Mesendoderm (in vitro differentiated cells): ENCODE data around the gene EIF3M.

Experiments
- DNase-seq: peaks from one replicate; pipeline ENCODE4 v3.0.0; 2013
- H2AK5ac ChIP-seq: 2 replicates; pipeline ENCODE4 v1.6.1; 2013; ENCODE audit warnings: low read length, inconsistent platforms
- H2BK120ac ChIP-seq: 2 replicates; pipeline ENCODE4 v1.6.1; 2013; ENCODE audit warnings: low read depth, mild to moderate bottlenecking, low read length, moderate library complexity, mixed read lengths
- H2BK15ac ChIP-seq: replicated peaks from 2 replicates; pipeline ENCODE4 v1.6.1; 2013; ENCODE audit warnings: low read depth, mild to moderate bottlenecking, moderate library complexity
- H2BK5ac ChIP-seq: 2 replicates; pipeline ENCODE4 v1.6.1; 2013; ENCODE audit warnings: low read length, inconsistent platforms
- H3K18ac ChIP-seq: 2 replicates; pipeline ENCODE4 v1.6.1; 2013; ENCODE audit warnings: mild to moderate bottlenecking, low read length, mixed read lengths
- H3K23ac ChIP-seq: one replicate; pipeline ENCODE4 v1.6.1; 2013; ENCODE audit warnings: low read length
- H3K27ac ChIP-seq: 2 replicates; pipeline ENCODE4 v1.5.1; 2013; ENCODE audit warnings: low read depth, mild to moderate bottlenecking, inconsistent platforms, low read length, moderate library complexity
- H3K27me3 ChIP-seq: 2 replicates; pipeline ENCODE4 v1.6.1; 2013; ENCODE audit warnings: low read length, control low read depth, mild to moderate bottlenecking, inconsistent platforms; ENCODE audit not compliant: insufficient read depth, poor library complexity
- H3K36me3 ChIP-seq: 2 replicates; pipeline ENCODE4 v1.6.1; 2013; ENCODE audit warnings: low read length, inconsistent platforms; ENCODE audit not compliant: control insufficient read depth, insufficient read depth
- H3K4ac ChIP-seq: one replicate; pipeline ENCODE4 v1.6.1; 2013; ENCODE audit warnings: low read depth, mild to moderate bottlenecking, low read length, moderate library complexity
- H3K4me1 ChIP-seq: 2 replicates; pipeline ENCODE4 v1.6.1; 2013; ENCODE audit warnings: low read depth, low read length, inconsistent platforms; ENCODE audit not compliant: control insufficient read depth
- H3K4me2 ChIP-seq: 2 replicates; pipeline ENCODE4 v1.6.1; 2013; ENCODE audit warnings: low read length
- H3K4me3 ChIP-seq: 2 replicates; pipeline ENCODE4 v1.5.1; 2013; ENCODE audit warnings: mild to moderate bottlenecking, low read length
- H3K56ac ChIP-seq: one replicate; pipeline ENCODE4 v1.6.1; 2013; ENCODE audit warnings: low read length
- H3K79me1 ChIP-seq: 2 replicates; pipeline ENCODE4 v1.6.1; 2013; ENCODE audit warnings: low read length, inconsistent platforms
- H3K79me2 ChIP-seq: 2 replicates; pipeline ENCODE4 v1.6.1; 2013; ENCODE audit warnings: mild to moderate bottlenecking, low read length; ENCODE audit not compliant: control insufficient read depth, insufficient read depth
- H3K9ac ChIP-seq: 2 replicates; pipeline ENCODE4 v1.6.1; 2013; ENCODE audit warnings: low read length, inconsistent platforms
- H4K5ac ChIP-seq: one replicate; pipeline ENCODE4 v1.6.1; 2013; ENCODE audit warnings: low read length
- H4K8ac ChIP-seq: one replicate; pipeline ENCODE4 v1.6.1; 2013; ENCODE audit warnings: low read depth, mild to moderate bottlenecking, control low read depth, low read length, moderate library complexity
- WGBS: extraction: QIAGEN DNeasy Blood & Tissue Kit; methylation state at CpG from one replicate; pipeline ENCODE4 v1.1.7; 2013; ENCODE audit warnings: low lambda C conversion rate, missing lambda C conversion rate; ENCODE audit not compliant: insufficient coverage; ENCODE audit errors: extremely low coverage; 5-methylcytosine and 5-hydroxymethylcytosine counted together

The EIF3M gene

DNA sequence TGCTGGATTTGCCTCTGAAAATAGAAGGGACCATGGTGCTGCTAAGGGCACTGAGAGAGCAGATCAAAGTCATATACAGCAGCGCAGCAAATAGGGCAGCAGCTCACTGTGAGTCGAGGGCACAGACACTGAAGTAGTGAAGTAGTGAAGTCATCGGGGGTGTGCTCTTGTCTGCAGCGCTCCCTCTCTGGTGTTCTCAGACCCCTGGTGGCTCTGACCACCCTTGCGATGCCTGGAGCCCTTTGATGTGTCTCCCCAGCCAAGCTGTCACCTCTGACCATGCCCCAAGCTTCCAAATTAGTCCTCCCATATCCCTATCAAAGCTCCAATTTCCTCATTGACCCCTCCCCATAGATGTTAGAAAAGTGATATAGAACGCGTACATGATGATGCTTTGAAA is 27.7 kb upstream of the EIF3M start:
- Histone ChIP-seq H2BK120ac (no peak overlapping the region), H2BK5ac (no peak overlapping the region), H3K23ac (no peak overlapping the region), H3K36me3 (no peaks in the 10 kb centered on the region), H3K4me2 (no peak overlapping the region), H3K79me1 (no peaks in the 10 kb centered on the region), H3K4ac (no peak overlapping the region), H3K27me3 (no peaks in the 10 kb centered on the region), H3K79me2 (no peaks in the 10 kb centered on the region), H3K27ac (no peak overlapping the region), H3K56ac (no peak overlapping the region), H3K18ac (no peak overlapping the region), H2AK5ac (no peak overlapping the region), H3K9ac (no peak overlapping the region), H4K8ac (no peak overlapping the region), H4K5ac (no peak overlapping the region), H2BK15ac (no peak overlapping the region), H3K4me1 (no peaks in the 10 kb centered on the region), H3K4me3 (no peak overlapping the region)
- peak; percentile 10 for DNase-seq
- WGBS, result no CpG with 5 or more reads among the region's 7 CpGs

DNA sequence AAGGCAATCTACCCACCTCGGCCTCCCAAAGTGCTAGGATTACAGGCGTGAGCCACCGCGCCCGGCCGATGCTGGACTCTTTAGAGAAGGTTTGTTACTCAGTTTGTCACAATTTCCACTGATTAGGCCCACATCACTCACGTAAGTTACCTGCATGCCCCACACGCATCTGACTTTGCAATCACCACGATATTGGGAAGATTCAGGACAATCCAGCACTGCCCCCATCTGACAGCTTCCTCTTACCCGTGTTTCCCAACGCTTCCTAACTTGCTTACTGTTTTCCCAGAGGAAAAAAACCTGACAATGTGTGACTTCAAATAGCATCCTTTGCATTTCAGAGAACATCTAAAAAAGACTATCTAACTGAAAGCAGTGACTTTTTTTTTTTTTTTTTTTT is 21.8 kb upstream of the EIF3M start:
- Histone ChIP-seq H3K9ac (no peak overlapping the region), H3K4ac (no peak overlapping the region), H4K5ac (no peak overlapping the region), H2BK120ac (no peak overlapping the region), H3K27me3 (no peaks in the 10 kb centered on the region), H3K23ac (no peak overlapping the region), H3K4me3 (no peak overlapping the region), H2AK5ac (no peak overlapping the region), H3K79me1 (no peaks in the 10 kb centered on the region), H3K56ac (no peak overlapping the region), H2BK15ac (no peak overlapping the region), H3K27ac (no peak overlapping the region), H3K4me1 (no peaks in the 10 kb centered on the region), H3K79me2 (no peaks in the 10 kb centered on the region), H3K36me3 (no peaks in the 10 kb centered on the region), H3K18ac (no peak overlapping the region), H3K4me2 (no peak overlapping the region), H4K8ac (no peak overlapping the region), H2BK5ac (no peak overlapping the region)
- no CpG with 5 or more reads among the region's 11 CpGs for WGBS
- peak; percentile 30 for DNase-seq

DNA sequence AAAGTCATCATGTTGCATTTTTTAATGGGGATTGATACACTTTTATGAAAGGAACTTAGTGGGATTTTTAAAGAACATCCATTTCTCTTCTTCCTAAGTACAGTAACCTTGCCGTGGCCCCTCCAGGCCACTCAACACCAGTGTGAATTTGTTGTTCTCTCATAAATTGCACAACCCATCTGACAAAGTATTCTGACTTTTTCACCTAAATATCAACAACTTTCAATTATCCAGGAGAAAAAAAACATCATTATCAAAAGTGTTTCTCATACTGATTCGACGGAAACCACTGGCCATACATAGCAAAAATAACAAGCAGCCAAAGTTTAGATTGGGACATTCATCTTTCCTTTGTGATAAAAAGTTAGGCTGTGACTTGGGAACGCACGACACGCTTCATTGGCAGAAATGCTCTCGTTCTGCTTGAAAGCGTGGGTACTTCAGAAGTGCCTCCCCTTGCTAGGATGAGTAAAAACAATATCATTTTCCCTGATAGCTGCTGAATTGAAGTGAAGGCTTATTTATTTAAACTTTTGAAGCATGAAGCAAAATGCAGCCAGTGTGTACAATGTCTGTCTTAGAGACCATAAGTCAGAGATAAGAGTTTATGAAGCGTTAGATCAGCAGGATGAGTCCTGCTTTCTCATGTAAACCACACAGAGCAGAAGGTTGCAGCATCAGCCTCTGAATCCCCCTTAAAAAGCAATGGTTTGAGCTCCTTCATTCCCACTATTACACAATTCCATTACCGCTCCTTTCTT is 20.6 kb upstream of the EIF3M start:
- no peak overlapping the region for H3K27ac ChIP-seq
- no peak overlapping the region for H2AK5ac ChIP-seq
- H2BK5ac ChIP-seq, result no peak overlapping the region
- H3K18ac ChIP-seq, result no peak overlapping the region
- no peaks in the 10 kb centered on the region for H3K36me3 ChIP-seq
- WGBS, result no CpG with 5 or more reads among the region's 10 CpGs
- no peaks in the 10 kb centered on the region for H3K79me2 ChIP-seq
- no peak overlapping the region for H2BK15ac ChIP-seq
- no peaks in the 10 kb centered on the region for H3K27me3 ChIP-seq
- H3K4me2 ChIP-seq, result no peak overlapping the region
- no peak overlapping the region for H3K4ac ChIP-seq
- no peaks in the 10 kb centered on the region for H3K79me1 ChIP-seq
- H4K8ac ChIP-seq, result no peak overlapping the region
- H3K9ac ChIP-seq, result no peak overlapping the region
- H2BK120ac ChIP-seq, result no peak overlapping the region
- no peaks in the 10 kb centered on the region for H3K4me1 ChIP-seq
- no peak overlapping the region for H3K4me3 ChIP-seq
- no peak overlapping the region for H3K56ac ChIP-seq
- no peak overlapping the region for H3K23ac ChIP-seq
- no peak overlapping the region for H4K5ac ChIP-seq
- no peak for DNase-seq

DNA sequence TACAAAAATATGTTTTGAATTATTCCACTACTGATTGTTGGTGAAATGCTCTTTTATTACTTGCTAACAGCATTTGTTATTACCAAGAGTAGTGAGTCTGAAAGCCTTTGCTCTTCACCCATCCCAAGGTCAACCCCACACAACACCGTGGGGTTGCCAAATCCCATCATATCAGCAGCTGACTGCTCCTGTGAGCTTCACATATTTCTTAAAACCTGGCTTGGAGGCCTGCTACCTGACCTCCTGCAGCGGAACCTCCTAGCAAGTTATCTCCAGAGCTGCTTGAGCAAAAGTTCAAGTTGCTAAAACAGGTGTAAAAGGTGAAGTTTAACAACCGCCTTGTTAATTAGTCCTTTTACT is 20.1 kb upstream of the EIF3M start:
- H2BK120ac ChIP-seq, result no peak overlapping the region
- H3K27me3 ChIP-seq, result no peaks in the 10 kb centered on the region
- no peak overlapping the region for H2BK5ac ChIP-seq
- H3K9ac ChIP-seq, result no peak overlapping the region
- H3K4me2 ChIP-seq, result no peak overlapping the region
- H2AK5ac ChIP-seq, result no peak overlapping the region
- H3K23ac ChIP-seq, result no peak overlapping the region
- H3K4ac ChIP-seq, result no peak overlapping the region
- no peak overlapping the region for H4K5ac ChIP-seq
- no peak overlapping the region for H3K56ac ChIP-seq
- no peaks in the 10 kb centered on the region for H3K36me3 ChIP-seq
- no peak overlapping the region for H2BK15ac ChIP-seq
- no CpG with 5 or more reads among the region's 3 CpGs for WGBS
- no peak for DNase-seq
- no peak overlapping the region for H4K8ac ChIP-seq
- H3K18ac ChIP-seq, result no peak overlapping the region
- H3K27ac ChIP-seq, result no peak overlapping the region
- H3K79me1 ChIP-seq, result no peaks in the 10 kb centered on the region
- H3K4me3 ChIP-seq, result no peak overlapping the region
- H3K79me2 ChIP-seq, result no peaks in the 10 kb centered on the region
- no peaks in the 10 kb centered on the region for H3K4me1 ChIP-seq

DNA sequence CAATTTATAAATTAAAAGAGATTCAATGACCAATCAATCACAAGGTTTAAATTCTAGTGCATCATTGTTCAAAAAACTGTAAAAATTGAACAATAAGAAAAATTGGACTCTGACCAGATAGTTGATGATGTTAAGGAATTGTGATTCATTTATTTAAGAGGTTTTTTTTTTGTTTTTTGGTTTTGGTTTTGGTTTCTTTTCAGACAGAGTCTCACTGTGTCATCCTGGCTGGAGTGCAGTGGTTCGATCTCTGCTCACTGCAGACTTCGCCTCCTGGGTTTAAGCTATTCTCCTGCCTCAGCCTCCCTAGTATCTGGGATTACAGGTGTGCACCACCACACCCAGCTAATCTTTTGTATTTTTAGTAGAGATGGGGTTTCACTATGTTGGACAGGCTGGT is 17.1 kb upstream of the EIF3M start:
- Histone ChIP-seq H3K4me2 (no peak overlapping the region), H2BK120ac (no peak overlapping the region), H2BK5ac (no peak overlapping the region), H3K79me1 (no peaks in the 10 kb centered on the region), H3K27ac (no peak overlapping the region), H3K27me3 (no peaks in the 10 kb centered on the region), H3K56ac (no peak overlapping the region), H2BK15ac (no peak overlapping the region), H4K5ac (no peak overlapping the region), H3K4me3 (no peak overlapping the region), H3K4ac (no peak overlapping the region), H2AK5ac (no peak overlapping the region), H3K4me1 (peaks cover 6% of the 10 kb centered on the region), H3K23ac (no peak overlapping the region), H3K18ac (no peak overlapping the region), H3K36me3 (no peaks in the 10 kb centered on the region), H3K79me2 (no peaks in the 10 kb centered on the region), H4K8ac (no peak overlapping the region), H3K9ac (no peak overlapping the region)
- no CpG with 5 or more reads among the region's 2 CpGs for WGBS
- no peak for DNase-seq

DNA sequence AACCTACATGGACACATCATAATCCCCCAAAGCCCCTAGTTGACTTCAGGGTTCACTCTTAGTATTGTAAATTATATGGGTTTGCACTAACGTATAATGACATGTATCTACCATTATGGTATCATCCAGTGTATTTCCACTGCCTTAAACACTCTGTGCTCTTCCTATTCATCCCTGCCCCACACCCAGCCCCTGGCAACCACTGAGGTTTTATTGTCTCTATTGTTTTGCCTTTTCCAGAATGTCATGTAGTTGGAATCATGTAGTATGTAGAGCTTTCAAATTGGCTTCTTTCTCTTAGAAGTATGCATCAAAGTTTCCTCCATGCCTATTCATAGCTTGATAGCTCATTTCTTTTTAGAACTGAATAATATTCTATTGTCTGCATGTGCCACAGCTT is 16.5 kb upstream of the EIF3M start:
- no peaks in the 10 kb centered on the region for H3K27me3 ChIP-seq

More for the DNA sequence above, 16.5 kb upstream of the EIF3M start:
- Histone ChIP-seq H3K18ac (no peak overlapping the region), H3K27ac (no peak overlapping the region), H3K4me1 (peaks cover 6% of the 10 kb centered on the region), H3K79me2 (no peaks in the 10 kb centered on the region), H2AK5ac (no peak overlapping the region), H3K36me3 (no peaks in the 10 kb centered on the region), H3K79me1 (no peaks in the 10 kb centered on the region), H3K4me3 (no peak overlapping the region), H3K4me2 (no peak overlapping the region), H3K9ac (no peak overlapping the region), H2BK120ac (no peak overlapping the region), H3K4ac (no peak overlapping the region), H2BK5ac (no peak overlapping the region), H3K56ac (no peak overlapping the region), H4K8ac (no peak overlapping the region), H4K5ac (no peak overlapping the region), H2BK15ac (no peak overlapping the region), H3K23ac (no peak overlapping the region)
- DNase-seq, result no peak
- WGBS, result no CpG with 5 or more reads among the region's 1 CpG
